Glomerular endothelial cell (primary cell): ENCODE data around the gene TJP2. TPM values are rescaled to one million over a fixed set of nuclear protein-coding genes. Genes with fewer than 3 reads are reported as not detected.
"Not testable (repeated sequence)": the region's sequence is repeated elsewhere in the genome, so short reads cannot be mapped to it uniquely, and the experiment has no call there.

Experiments
- DNase-seq: peaks from one replicate; pipeline ENCODE4 v3.0.0-alpha.2; 2011; ENCODE audit warnings: low read depth, low spot score; ENCODE audit errors: extremely low read depth
- total RNA-seq: library from RNA; depleted of rRNA; stranded (reverse); fragments of >200 nt; gene quantifications from 2 replicates; pipeline ENCODE4 v1.2.3, GENCODE V29; 2015

Gene TJP2
- total RNA-seq, 1 donor from 2014 or later = 242 TPM

GRCh38 chr9:69273161-69273560 is 99.1 kb downstream of the TJP2 start:
- no peak for DNase-seq

- DNase-seq = no peak
Observed at GRCh38 chr9:69276775-69277174, 102.7 kb downstream of the TJP2 start.

GRCh38 chr9:69279084-69279731 is 105.1 kb downstream of the TJP2 start:
- no peak for DNase-seq

- DNase-seq = no peak
Observed at GRCh38 chr9:69279733-69280132, 105.7 kb downstream of the TJP2 start.

GRCh38 chr9:69283003-69283402 is 108.9 kb downstream of the TJP2 start:
- DNase-seq = no peak

GRCh38 chr9:69292078-69292477 is 118.0 kb downstream of the TJP2 start:
- no peak for DNase-seq

GRCh38 chr9:69293156-69293555 is 119.1 kb downstream of the TJP2 start:
- DNase-seq = no peak

- no peak for DNase-seq
Observed at GRCh38 chr9:69295872-69296552, 121.9 kb downstream of the TJP2 start.

GRCh38 chr9:69297300-69297980 is 123.4 kb downstream of the TJP2 start:
- DNase-seq = no peak

- no peak for DNase-seq
Observed at GRCh38 chr9:69299315-69299714, 125.2 kb downstream of the TJP2 start.

- no peak for DNase-seq
Observed at GRCh38 chr9:69299826-69300225, 125.7 kb downstream of the TJP2 start.

- no peak for DNase-seq
Observed at GRCh38 chr9:69303331-69303730, 129.3 kb downstream of the TJP2 start.

- not testable (repeated sequence) for DNase-seq
Observed at GRCh38 chr9:69306895-69307445, 132.9 kb downstream of the TJP2 start.

GRCh38 chr9:69307446-69308205 is 133.5 kb downstream of the TJP2 start:
- no peak for DNase-seq

GRCh38 chr9:69308206-69308931 is 134.3 kb downstream of the TJP2 start:
- no peak for DNase-seq

GRCh38 chr9:69313175-69313574 is 139.1 kb downstream of the TJP2 start:
- DNase-seq = no peak

GRCh38 chr9:69314547-69314946 is 140.5 kb downstream of the TJP2 start:
- no peak for DNase-seq

GRCh38 chr9:69317081-69317480 is 143.0 kb downstream of the TJP2 start:
- peak; percentile 36 for DNase-seq

- DNase-seq = no peak
Observed at GRCh38 chr9:69317894-69318293, 143.8 kb downstream of the TJP2 start.

GRCh38 chr9:69319324-69320025 is 145.4 kb downstream of the TJP2 start:
- no peak for DNase-seq
